ENCODE measurements around the gene GCSAM. TPM values are rescaled to one million over a fixed set of nuclear protein-coding genes. Genes with fewer than 3 reads are reported as not detected.
A peak's percentile ranks its signal among the peaks of the same experiment; 100 is the strongest.

GCSAM gene
- total RNA-seq, result 10 to 100 TPM; 14.5 to 14.6 TPM

DNA sequence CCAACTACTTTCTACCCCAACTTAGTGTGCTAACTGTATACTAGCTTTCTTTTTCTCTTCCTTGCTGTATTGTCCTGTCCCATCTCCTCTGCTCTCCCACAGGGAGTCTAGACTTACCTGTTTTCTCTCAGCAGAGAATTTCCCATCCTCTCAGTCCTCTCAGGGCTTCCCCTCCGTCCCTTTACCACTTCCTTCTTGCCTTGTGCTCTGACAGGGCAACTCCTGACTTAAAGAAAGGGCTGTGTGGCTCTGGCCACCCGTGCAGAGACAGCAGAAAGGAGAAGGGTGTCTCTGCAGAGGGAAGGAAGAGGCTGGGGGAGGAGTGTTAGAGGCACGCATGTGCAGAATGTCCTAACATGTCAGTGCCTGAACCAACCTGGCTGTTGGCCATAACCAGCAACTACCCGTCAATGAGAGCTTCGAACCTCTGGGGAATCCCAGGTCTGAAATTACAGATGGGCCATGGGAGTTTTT lies at the start of gene GCSAM:
GCSAM (minus strand) TSS at position 274 of the 474 bp plus-strand sequence; CDS start at position 146, 128 bp downstream.
- CTCF ChIA-PET, result interaction anchor here (1.1 to 2.5 kb wide), 4 partner anchors 21 to 200 kb away, joined by 3 to 10 read pairs (median 6); partner anchors contain the start of genes CD200 and SLC9C1
- intact Hi-C loops (cut with micrococcal nuclease), result loop anchor here (1.0 to 5.0 kb wide), 8 partner anchors 10 to 874 kb away; partner anchors contain the start of genes CD200R1 and CD96
- no peaks in the 10 kb centered on the region for H3K36me3 Mint-ChIP-seq (ENCODE audit: low read depth)
- peak within 1 kb of the TSS; percentile 90 for H3K27ac Mint-ChIP-seq
- peak within 1 kb of the TSS; percentile 85 for H3K4me3 Mint-ChIP-seq
- no peaks in the 10 kb centered on the region for H3K27me3 Mint-ChIP-seq (ENCODE audit: low read depth)
- peak; percentile 86 for DNase-seq
- H3K4me1 Mint-ChIP-seq (ENCODE audit: low read depth), result peaks cover 89% of the 10 kb centered on the region
- no peaks in the 10 kb centered on the region for H3K9me3 Mint-ChIP-seq

GRCh38 chr3:112175646-112176045 lies 42.6 kb upstream of the GCSAM start:
- Mint-ChIP-seq H3K9me3 (no peaks in the 10 kb centered on the region), H3K36me3 (ENCODE audit: low read depth) (no peaks in the 10 kb centered on the region), H3K4me3 (no peak overlapping the region), H3K27me3 (ENCODE audit: low read depth) (peaks cover 2% of the 10 kb centered on the region), H3K4me1 (ENCODE audit: low read depth) (no peaks in the 10 kb centered on the region), H3K27ac (no peak overlapping the region)
- intact Hi-C loops (cut with micrococcal nuclease), result no loop called here
- CTCF ChIA-PET, result interaction anchor here (1.2 kb wide), 1 partner anchor 64 kb away, joined by 4 read pairs; no protein-coding TSS in a partner anchor
- DNase-seq, result no peak

DNA sequence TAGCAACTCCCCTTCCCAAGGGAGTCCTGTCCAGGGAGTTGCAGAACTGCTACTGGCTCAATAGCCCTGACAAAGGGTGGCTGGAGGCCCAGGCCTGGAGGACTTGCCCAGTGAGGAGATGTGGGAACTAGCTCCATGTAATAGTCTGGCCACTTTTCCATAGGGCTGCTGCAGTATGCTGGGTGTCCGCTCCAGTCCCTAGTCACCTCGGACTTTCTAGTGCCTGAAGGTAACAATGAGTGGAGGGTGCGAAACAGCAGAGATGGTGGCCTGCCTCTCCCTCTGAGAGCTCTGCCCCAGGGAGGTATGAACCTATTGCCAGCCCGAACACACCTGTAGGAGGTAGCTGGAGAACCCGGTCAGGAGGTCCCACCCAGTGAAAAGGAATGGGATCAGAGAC lies 42.0 kb upstream of the GCSAM start:
- no peak overlapping the region for H3K27ac Mint-ChIP-seq
- CTCF ChIA-PET, result interaction anchor here (0.5 to 1.2 kb wide), 3 partner anchors 64 to 1945 kb away, joined by 3 to 4 read pairs (median 3); no protein-coding TSS in a partner anchor
- no peak for DNase-seq
- H3K4me3 Mint-ChIP-seq, result no peak overlapping the region
- intact Hi-C loops (cut with micrococcal nuclease), result no loop called here
- peaks cover 2% of the 10 kb centered on the region for H3K27me3 Mint-ChIP-seq (ENCODE audit: low read depth)
- H3K36me3 Mint-ChIP-seq (ENCODE audit: low read depth), result no peaks in the 10 kb centered on the region
- H3K4me1 Mint-ChIP-seq (ENCODE audit: low read depth), result no peaks in the 10 kb centered on the region
- H3K9me3 Mint-ChIP-seq, result no peaks in the 10 kb centered on the region

- Mint-ChIP-seq H3K4me3 (no peak overlapping the region), H3K27me3 (ENCODE audit: low read depth) (peaks cover under 1% of the 10 kb centered on the region), H3K36me3 (ENCODE audit: low read depth) (peaks cover 1% of the 10 kb centered on the region), H3K4me1 (ENCODE audit: low read depth) (no peaks in the 10 kb centered on the region), H3K9me3 (peaks cover 2% of the 10 kb centered on the region), H3K27ac (no peak overlapping the region)
- intact Hi-C loops (cut with micrococcal nuclease), result no loop called here
- DNase-seq, result no peak
- CTCF ChIA-PET, result no interaction called here
Observed at GRCh38 chr3:112171144-112171543, 38.1 kb upstream of the GCSAM start.

- H3K9me3 Mint-ChIP-seq, result peaks cover 2% of the 10 kb centered on the region
- no peak overlapping the region for H3K27ac Mint-ChIP-seq
- no peak overlapping the region for H3K4me3 Mint-ChIP-seq
- intact Hi-C loops (cut with micrococcal nuclease), result no loop called here
- no peaks in the 10 kb centered on the region for H3K27me3 Mint-ChIP-seq (ENCODE audit: low read depth)
- peaks cover 1% of the 10 kb centered on the region for H3K36me3 Mint-ChIP-seq (ENCODE audit: low read depth)
- H3K4me1 Mint-ChIP-seq (ENCODE audit: low read depth), result no peaks in the 10 kb centered on the region
- no peak for DNase-seq
- CTCF ChIA-PET, result no interaction called here
Observed at GRCh38 chr3:112170046-112170445, 37.0 kb upstream of the GCSAM start.

DNA sequence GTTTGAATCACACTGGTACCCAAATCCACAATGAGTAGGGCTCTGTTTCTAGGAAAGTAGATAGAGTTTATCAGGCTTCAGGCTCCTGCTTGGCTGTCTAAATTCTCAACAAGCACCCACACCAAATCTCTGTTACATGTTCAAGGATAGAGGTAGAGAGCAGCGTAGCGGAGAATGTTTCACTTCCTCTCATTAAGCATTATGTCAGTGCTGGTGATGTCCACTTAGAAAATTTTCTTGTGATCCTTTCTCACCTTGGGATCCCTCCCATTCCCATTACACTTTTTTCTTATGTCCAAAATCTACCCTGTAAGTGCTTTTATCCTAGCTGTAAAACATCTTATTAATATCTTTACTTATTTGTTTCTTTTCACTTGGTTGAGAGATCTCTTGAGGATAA lies 34.7 kb upstream of the GCSAM start:
- CTCF ChIA-PET, result interaction anchor here (0.7 to 1.6 kb wide), 3 partner anchors 28 to 890 kb away, joined by 3 to 4 read pairs (median 4); no protein-coding TSS in a partner anchor
- no peak overlapping the region for H3K27ac Mint-ChIP-seq
- peaks cover 3% of the 10 kb centered on the region for H3K36me3 Mint-ChIP-seq (ENCODE audit: low read depth)
- no peak for DNase-seq
- intact Hi-C loops (cut with micrococcal nuclease), result no loop called here
- no peaks in the 10 kb centered on the region for H3K4me1 Mint-ChIP-seq (ENCODE audit: low read depth)
- H3K4me3 Mint-ChIP-seq, result no peak overlapping the region
- H3K27me3 Mint-ChIP-seq (ENCODE audit: low read depth), result no peaks in the 10 kb centered on the region
- peaks cover 7% of the 10 kb centered on the region for H3K9me3 Mint-ChIP-seq

GRCh38 chr3:112149136-112149535 lies 16.1 kb upstream of the GCSAM start:
- H3K9me3 Mint-ChIP-seq, result peaks cover 34% of the 10 kb centered on the region
- no peak for DNase-seq
- CTCF ChIA-PET, result no interaction called here

DNA sequence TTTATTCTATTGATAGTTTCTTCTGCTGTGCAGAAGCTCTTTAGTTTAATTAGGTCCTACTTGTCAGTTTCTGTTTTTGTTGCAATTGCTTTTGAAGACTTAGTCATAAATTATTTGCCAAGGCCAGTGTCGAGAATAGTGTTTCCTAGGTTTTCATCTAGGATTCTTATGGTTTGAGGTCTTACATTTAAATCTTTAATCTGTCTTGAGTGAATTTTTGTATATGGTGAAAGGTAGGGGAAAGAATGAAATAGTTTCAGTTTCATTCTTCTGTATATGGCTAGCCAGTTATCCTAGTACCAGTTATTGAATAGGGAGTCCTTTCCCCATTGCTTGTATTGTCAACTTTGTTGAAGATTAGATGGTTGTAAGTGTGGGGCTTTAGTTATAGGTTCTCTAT lies 10.6 kb upstream of the GCSAM start:
- DNase-seq, result no peak
- intact Hi-C loops (cut with micrococcal nuclease), result loop anchor here (1.0 to 5.0 kb wide), 3 partner anchors 10 to 534 kb away; partner anchors contain the start of gene GCSAM
- Mint-ChIP-seq H3K4me1 (ENCODE audit: low read depth) (peaks cover 19% of the 10 kb centered on the region), H3K9me3 (peaks cover 26% of the 10 kb centered on the region), H3K27me3 (ENCODE audit: low read depth) (no peaks in the 10 kb centered on the region), H3K36me3 (ENCODE audit: low read depth) (peaks cover 16% of the 10 kb centered on the region), H3K4me3 (peak overlapping the region; percentile 36), H3K27ac (peak overlapping the region; percentile 48)
- CTCF ChIA-PET, result no interaction called here

More at GRCh38 chr3:112149136-112149535, 16.1 kb upstream of the GCSAM start:
- Mint-ChIP-seq H3K27ac (no peak overlapping the region), H3K36me3 (ENCODE audit: low read depth) (peaks cover 16% of the 10 kb centered on the region), H3K27me3 (ENCODE audit: low read depth) (no peaks in the 10 kb centered on the region), H3K4me3 (no peak overlapping the region), H3K4me1 (ENCODE audit: low read depth) (no peaks in the 10 kb centered on the region)
- intact Hi-C loops (cut with micrococcal nuclease), result no loop called here

DNA sequence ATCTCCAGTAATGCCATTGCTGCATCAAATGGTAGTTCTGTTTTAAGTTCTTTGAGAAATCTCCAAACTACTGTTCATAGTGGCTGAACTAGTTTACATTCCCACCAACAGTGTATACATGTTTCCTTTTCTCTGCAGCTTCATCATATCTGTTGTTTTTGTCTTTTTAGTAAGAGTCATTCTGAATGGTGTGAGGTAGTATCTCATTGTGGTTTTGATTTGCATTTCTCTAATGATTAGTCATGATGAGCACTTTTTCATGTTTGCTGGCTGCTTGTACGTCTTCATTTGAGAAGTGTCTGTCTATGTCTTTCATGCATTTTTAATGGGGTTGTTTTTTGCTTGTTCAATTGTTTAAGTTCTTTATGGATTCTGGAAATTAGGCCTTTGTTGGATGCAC lies 10.2 kb upstream of the GCSAM start:
- no peak for DNase-seq
- Mint-ChIP-seq H3K36me3 (ENCODE audit: low read depth) (peaks cover 16% of the 10 kb centered on the region), H3K9me3 (peaks cover 26% of the 10 kb centered on the region), H3K4me1 (ENCODE audit: low read depth) (peaks cover 19% of the 10 kb centered on the region), H3K4me3 (peak overlapping the region; percentile 36), H3K27ac (peak overlapping the region; percentile 48), H3K27me3 (ENCODE audit: low read depth) (no peaks in the 10 kb centered on the region)
- CTCF ChIA-PET, result no interaction called here
- intact Hi-C loops (cut with micrococcal nuclease), result loop anchor here (1.0 to 5.0 kb wide), 3 partner anchors 10 to 534 kb away; partner anchors contain the start of gene GCSAM

- DNase-seq, result no peak
- H3K36me3 Mint-ChIP-seq (ENCODE audit: low read depth), result peaks cover 11% of the 10 kb centered on the region
- no peak overlapping the region for H3K4me3 Mint-ChIP-seq
- CTCF ChIA-PET, result no interaction called here
- intact Hi-C loops (cut with micrococcal nuclease), result loop anchor here (5.0 kb wide), 1 partner anchor 536 kb away; no protein-coding TSS in a partner anchor
- H3K4me1 Mint-ChIP-seq (ENCODE audit: low read depth), result peaks cover 35% of the 10 kb centered on the region
- H3K9me3 Mint-ChIP-seq, result peaks cover 13% of the 10 kb centered on the region
- no peaks in the 10 kb centered on the region for H3K27me3 Mint-ChIP-seq (ENCODE audit: low read depth)
- H3K27ac Mint-ChIP-seq, result no peak overlapping the region
Observed at GRCh38 chr3:112141293-112141692, 8.2 kb upstream of the GCSAM start.

- Mint-ChIP-seq H3K27ac (no peak overlapping the region), H3K4me3 (no peak overlapping the region), H3K27me3 (ENCODE audit: low read depth) (no peaks in the 10 kb centered on the region), H3K9me3 (peaks cover 10% of the 10 kb centered on the region), H3K36me3 (ENCODE audit: low read depth) (peaks cover 5% of the 10 kb centered on the region), H3K4me1 (ENCODE audit: low read depth) (peaks cover 43% of the 10 kb centered on the region)
- CTCF ChIA-PET, result interaction anchor here (0.7 to 1.3 kb wide), 3 partner anchors 28 to 325 kb away, joined by 3 to 4 read pairs (median 3); partner anchors contain the start of gene SLC9C1
- DNase-seq, result no peak
- intact Hi-C loops (cut with micrococcal nuclease), result loop anchor here (5.0 kb wide), 1 partner anchor 537 kb away; no protein-coding TSS in a partner anchor
Observed at GRCh38 chr3:112140584-112140983, 7.5 kb upstream of the GCSAM start.

GRCh38 chr3:112138219-112138969 lies 5.3 kb upstream of the GCSAM start:
- CTCF ChIA-PET, result interaction anchor here (0.5 to 4.3 kb wide), 23 partner anchors 13 to 464 kb away, joined by 3 to 31 read pairs (median 4); partner anchors contain the start of gene SLC9C1
- no peak for DNase-seq
- Mint-ChIP-seq H3K4me1 (ENCODE audit: low read depth) (peaks cover 58% of the 10 kb centered on the region), H3K36me3 (ENCODE audit: low read depth) (no peaks in the 10 kb centered on the region), H3K27me3 (ENCODE audit: low read depth) (no peaks in the 10 kb centered on the region), H3K4me3 (no peak overlapping the region), H3K9me3 (no peaks in the 10 kb centered on the region), H3K27ac (no peak overlapping the region)
- intact Hi-C loops (cut with micrococcal nuclease), result loop anchor here (5.0 kb wide), 1 partner anchor 599 kb away; no protein-coding TSS in a partner anchor
